Skeletal muscle satellite cell (primary cell): ENCODE data around the gene HNMT.
A peak's percentile ranks its signal among the peaks of the same experiment; 100 is the strongest.
"Not testable (repeated sequence)": the region's sequence is repeated elsewhere in the genome, so short reads cannot be mapped to it uniquely, and the experiment has no call there.

Experiments
- H3K27me3 ChIP-seq: 2 replicates; pipeline ENCODE4 v1.7.0; 2013; ENCODE audit warnings: low read length; ENCODE audit not compliant: control insufficient read depth, insufficient read depth
- H3K36me3 ChIP-seq: 2 replicates; pipeline ENCODE4 v1.7.0; 2013; ENCODE audit warnings: mild to moderate bottlenecking, control low read depth, low read length; ENCODE audit not compliant: insufficient read depth
- H3K4me1 ChIP-seq: 2 replicates; pipeline ENCODE4 v1.7.0; 2013; ENCODE audit warnings: low read length; ENCODE audit not compliant: control insufficient read depth, insufficient read depth
- H3K4me2 ChIP-seq: 2 replicates; pipeline ENCODE4 v1.7.0; 2013; ENCODE audit warnings: mild to moderate bottlenecking, low read length
- H3K4me3 ChIP-seq: 2 replicates; pipeline ENCODE4 v1.7.0; 2013; ENCODE audit warnings: low read length
- H3K9ac ChIP-seq: 2 replicates; pipeline ENCODE4 v1.7.0; 2013; ENCODE audit warnings: mild to moderate bottlenecking, low read depth, low read length, moderate library complexity
- H3K9me3 ChIP-seq: replicated peaks from 2 replicates; pipeline ENCODE4 v1.7.0; 2013; ENCODE audit warnings: mild to moderate bottlenecking, control low read depth, low read length

The HNMT gene

DNA sequence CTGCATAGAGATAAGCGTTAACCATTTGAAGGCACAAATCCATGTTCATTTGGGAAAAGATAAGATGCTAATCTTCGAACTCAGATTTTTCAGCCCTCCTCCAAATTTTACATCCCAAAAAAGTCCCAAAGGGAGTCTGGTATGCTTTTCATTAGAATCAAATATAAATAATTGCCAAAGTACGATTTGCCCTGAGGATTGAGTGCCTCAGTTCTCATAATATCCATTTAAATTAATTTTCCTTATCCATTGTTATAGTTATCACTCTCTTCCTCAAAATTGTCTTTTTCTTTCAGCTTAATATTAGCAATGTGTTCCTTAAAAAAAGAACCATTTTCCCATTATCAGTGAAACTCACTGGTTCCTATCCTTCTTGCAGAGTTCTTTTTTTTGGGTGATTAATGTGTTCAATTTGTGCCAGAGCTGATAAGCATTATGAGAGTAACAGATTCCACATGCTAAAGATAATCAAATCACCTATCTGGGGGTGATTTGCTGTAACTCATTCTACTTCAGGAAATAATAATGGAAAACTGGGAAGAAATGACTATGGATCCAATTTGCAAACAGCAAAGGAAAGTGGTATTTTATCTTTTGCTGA, 686 bp downstream of the HNMT start:
- peak overlapping the region; percentile 72 for H3K4me3 ChIP-seq
- H3K4me2 ChIP-seq: peak overlapping the region; percentile 84
- no peaks in the 10 kb centered on the region for H3K27me3 ChIP-seq
- H3K36me3 ChIP-seq: no peaks in the 10 kb centered on the region
- no peaks in the 10 kb centered on the region for H3K9me3 ChIP-seq
- peak overlapping the region; percentile 78 for H3K9ac ChIP-seq
- peaks cover 37% of the 10 kb centered on the region for H3K4me1 ChIP-seq

GRCh38 chr2:137966043-137966442, 1.8 kb downstream of the HNMT start:
- peak overlapping the region; percentile 20 for H3K4me3 ChIP-seq
- H3K4me1 ChIP-seq: peaks cover 33% of the 10 kb centered on the region
- no peaks in the 10 kb centered on the region for H3K27me3 ChIP-seq
- H3K36me3 ChIP-seq: no peaks in the 10 kb centered on the region
- H3K9me3 ChIP-seq: no peaks in the 10 kb centered on the region
- H3K9ac ChIP-seq: peak overlapping the region; percentile 78
- H3K4me2 ChIP-seq: peak overlapping the region; percentile 84

- Histone ChIP-seq H3K4me3 (no peak overlapping the region), H3K9me3 (no peaks in the 10 kb centered on the region), H3K9ac (no peak overlapping the region), H3K4me1 (peaks cover 33% of the 10 kb centered on the region), H3K27me3 (no peaks in the 10 kb centered on the region), H3K4me2 (no peak overlapping the region), H3K36me3 (no peaks in the 10 kb centered on the region)
These were observed 2.8 kb downstream of the HNMT start for GRCh38 chr2:137967042-137967441.

DNA sequence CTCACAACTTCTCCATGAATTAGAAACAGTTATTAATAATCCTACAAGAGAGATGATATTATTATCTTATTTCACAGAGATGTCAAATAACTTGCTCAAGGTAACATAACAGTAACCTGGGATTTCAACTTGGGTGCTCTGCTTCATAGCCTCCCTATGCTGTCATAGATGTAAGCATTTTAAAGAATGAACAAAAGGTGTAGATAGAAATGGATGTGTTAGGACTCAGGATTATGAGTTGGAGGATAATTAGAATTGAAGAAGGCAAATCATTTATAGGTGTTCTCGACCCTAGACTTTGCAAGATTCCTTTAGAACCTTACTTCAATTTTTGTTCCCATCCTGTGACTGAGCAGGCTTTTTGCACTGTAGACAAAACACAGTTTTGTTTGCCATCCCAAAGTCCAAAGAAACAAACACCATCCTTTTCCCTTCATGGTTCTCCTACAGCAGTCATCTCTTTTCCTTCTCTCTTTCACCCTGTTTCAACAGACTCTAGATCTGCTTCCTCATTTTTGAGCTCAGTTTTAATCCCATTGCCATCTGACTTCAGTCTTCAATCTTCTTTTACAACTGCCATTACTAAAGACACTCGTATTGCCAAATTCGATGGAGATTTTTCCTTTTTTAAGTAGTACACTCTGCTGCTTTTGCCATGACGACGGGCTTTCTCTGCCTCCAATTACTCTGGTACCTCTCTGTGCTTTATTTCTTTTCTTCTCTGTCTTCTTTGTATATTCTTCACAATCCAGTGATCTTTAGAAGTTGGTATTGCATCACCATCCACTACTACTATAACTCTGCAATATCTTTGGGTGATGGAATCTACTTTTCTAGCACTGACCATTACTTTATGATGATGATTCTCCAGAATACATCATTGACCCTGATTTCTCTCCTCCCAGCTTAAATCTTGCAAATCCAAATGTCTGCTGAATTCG, 4.5 kb downstream of the HNMT start:
- H3K4me1 ChIP-seq: peaks cover 28% of the 10 kb centered on the region
- no peak overlapping the region for H3K4me3 ChIP-seq
- H3K27me3 ChIP-seq: no peaks in the 10 kb centered on the region
- no peaks in the 10 kb centered on the region for H3K36me3 ChIP-seq
- peak overlapping the region; percentile 32 for H3K4me2 ChIP-seq
- no peaks in the 10 kb centered on the region for H3K9me3 ChIP-seq
- H3K9ac ChIP-seq: no peak overlapping the region

DNA sequence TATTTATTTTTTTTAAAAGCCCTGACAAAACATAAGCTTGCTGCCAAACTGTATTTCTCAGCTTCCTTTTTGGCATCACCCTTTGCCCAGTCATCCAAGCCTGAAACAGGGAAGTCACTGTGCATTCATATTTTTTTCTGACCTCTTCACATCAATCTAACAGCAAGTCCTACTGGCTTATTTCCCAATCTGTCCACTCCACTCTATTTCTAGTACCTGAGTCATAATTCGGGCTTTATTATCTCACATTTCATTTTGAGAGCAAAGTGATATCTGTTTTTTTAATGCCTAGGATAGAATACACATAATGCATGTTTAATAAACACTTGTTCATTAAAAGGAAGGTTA, 5.1 kb downstream of the HNMT start:
- H3K4me2 ChIP-seq: peak overlapping the region; percentile 32
- H3K36me3 ChIP-seq: no peaks in the 10 kb centered on the region
- no peaks in the 10 kb centered on the region for H3K9me3 ChIP-seq
- no peak overlapping the region for H3K9ac ChIP-seq
- peaks cover 22% of the 10 kb centered on the region for H3K4me1 ChIP-seq
- H3K27me3 ChIP-seq: no peaks in the 10 kb centered on the region
- no peak overlapping the region for H3K4me3 ChIP-seq

- no peaks in the 10 kb centered on the region for H3K36me3 ChIP-seq
- H3K4me1 ChIP-seq: peaks cover 18% of the 10 kb centered on the region
- no peak overlapping the region for H3K4me3 ChIP-seq
- H3K4me2 ChIP-seq: peak overlapping the region; percentile 12
- H3K9me3 ChIP-seq: no peaks in the 10 kb centered on the region
- H3K27me3 ChIP-seq: no peaks in the 10 kb centered on the region
- H3K9ac ChIP-seq: no peak overlapping the region
These were observed 5.6 kb downstream of the HNMT start for GRCh38 chr2:137969876-137970275.

DNA sequence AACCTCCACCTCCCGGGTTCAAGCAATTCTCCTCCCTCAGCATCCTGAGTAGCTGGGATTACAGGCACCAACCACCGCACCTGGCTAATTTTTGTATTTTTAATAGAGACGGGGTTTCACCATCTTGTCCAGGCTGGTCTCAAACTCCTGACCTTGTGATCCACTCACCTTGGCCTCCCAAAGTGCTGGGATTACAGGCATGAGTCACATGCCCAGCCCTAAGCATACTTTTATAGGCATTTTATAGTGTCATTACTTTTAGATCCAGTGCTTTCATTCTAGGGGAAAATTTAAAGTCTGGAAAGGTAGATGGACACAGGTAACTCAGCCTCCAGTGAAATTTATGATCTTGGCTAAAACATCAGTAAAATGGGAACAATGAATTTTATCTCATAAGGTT, 7.0 kb downstream of the HNMT start:
- H3K27me3 ChIP-seq, H3K4me2 ChIP-seq, H3K36me3 ChIP-seq, H3K9ac ChIP-seq, H3K4me3 ChIP-seq, H3K9me3 ChIP-seq: not testable (repeated sequence)
- peaks cover 16% of the 10 kb centered on the region for H3K4me1 ChIP-seq

DNA sequence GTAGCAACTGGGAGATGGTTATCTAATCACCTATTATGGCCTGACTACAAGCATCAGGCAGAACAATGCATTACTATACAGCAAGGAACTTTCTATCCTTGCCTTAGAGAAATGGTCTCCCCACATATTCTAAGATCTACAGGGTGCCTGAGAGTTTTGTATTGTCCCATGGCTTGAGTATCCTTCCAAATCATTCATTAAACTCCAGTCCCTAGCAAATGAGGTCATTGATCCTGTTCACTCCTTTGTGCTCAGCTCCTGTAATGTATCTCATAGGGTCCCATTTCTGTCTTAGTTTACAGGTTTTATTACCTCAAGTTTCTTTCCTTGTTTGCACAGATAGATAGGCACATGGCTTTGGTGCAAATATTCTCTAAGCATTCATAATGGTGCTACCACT, 9.0 kb downstream of the HNMT start:
- H3K4me2 ChIP-seq: no peak overlapping the region
- H3K9me3 ChIP-seq: no peaks in the 10 kb centered on the region
- no peaks in the 10 kb centered on the region for H3K27me3 ChIP-seq
- H3K4me3 ChIP-seq: no peak overlapping the region
- no peak overlapping the region for H3K9ac ChIP-seq
- peaks cover 15% of the 10 kb centered on the region for H3K4me1 ChIP-seq
- H3K36me3 ChIP-seq: no peaks in the 10 kb centered on the region

DNA sequence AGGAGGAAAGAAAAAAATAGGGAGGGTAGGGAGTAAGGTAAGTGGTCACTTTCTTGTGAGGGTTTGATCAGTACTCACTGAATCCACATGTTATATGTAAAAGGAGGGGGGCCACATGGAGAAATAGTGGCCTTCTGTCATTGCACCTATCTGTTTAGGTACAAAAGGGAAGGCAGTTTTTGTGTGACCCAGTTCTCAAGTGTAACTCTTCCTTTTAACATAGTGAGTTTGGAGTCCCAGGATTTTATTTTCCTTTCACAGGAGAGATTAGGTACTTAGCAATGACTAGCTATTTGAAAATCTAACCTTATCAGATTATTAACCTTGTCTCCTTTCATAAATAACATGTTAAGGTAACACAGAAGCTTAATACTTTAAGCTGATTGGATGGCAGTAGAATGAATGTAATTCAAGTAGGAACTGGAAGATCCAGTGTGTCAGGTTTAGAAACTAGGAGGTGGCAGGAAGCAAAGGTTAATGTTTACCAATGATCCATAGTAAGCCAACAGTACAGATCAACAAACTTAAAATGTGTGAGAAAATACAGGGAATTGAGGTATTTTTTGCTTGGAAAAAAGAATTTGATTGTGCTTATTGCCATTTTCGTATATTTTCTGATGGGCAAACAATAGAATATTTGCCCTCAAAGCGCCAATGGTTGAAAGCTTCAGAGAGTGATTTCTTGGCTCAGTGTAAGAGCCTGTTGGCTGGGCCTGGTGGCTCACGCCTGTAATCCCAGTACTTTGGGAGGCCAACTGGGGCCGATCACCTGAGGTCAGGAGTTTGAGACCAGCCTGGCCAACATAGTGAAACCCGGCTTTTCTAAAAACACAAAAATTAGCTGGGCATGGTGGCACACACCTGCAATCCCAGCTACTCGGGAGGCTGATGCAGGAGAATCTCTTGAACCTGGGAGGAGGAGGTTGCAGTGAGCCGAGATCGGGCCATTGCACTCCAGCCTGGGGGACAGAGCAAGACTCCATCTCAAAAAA, 11.3 kb downstream of the HNMT start:
- H3K9me3 ChIP-seq: no peaks in the 10 kb centered on the region
- H3K9ac ChIP-seq: no peak overlapping the region
- no peaks in the 10 kb centered on the region for H3K27me3 ChIP-seq
- H3K4me3 ChIP-seq: no peak overlapping the region
- H3K4me1 ChIP-seq: no peaks in the 10 kb centered on the region
- H3K4me2 ChIP-seq: no peak overlapping the region
- H3K36me3 ChIP-seq: no peaks in the 10 kb centered on the region

DNA sequence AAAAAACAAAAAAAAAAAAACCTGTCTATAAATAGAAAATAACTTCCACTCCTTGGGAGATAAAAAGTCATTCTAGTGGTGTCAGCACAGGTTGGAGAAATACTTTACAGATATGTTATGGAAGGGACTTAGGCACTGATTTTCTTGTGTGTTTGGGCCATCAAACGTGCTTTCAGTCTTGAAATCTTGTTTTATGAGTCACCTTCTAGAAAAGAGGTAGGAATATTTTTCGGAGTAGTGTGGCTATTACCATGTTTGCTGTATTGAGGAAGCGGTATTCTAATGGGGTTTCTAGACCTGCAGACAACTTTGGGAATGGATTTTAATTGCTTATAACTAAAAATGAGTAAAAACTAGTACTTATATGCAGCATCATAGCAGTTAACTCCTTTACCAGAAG, 12.0 kb downstream of the HNMT start:
- no peak overlapping the region for H3K4me2 ChIP-seq
- H3K4me3 ChIP-seq: no peak overlapping the region
- H3K27me3 ChIP-seq: no peaks in the 10 kb centered on the region
- H3K9ac ChIP-seq: no peak overlapping the region
- no peaks in the 10 kb centered on the region for H3K9me3 ChIP-seq
- no peaks in the 10 kb centered on the region for H3K36me3 ChIP-seq
- no peaks in the 10 kb centered on the region for H3K4me1 ChIP-seq

GRCh38 chr2:137977790-137978189, 13.5 kb downstream of the HNMT start:
- H3K9ac ChIP-seq: no peak overlapping the region
- no peaks in the 10 kb centered on the region for H3K36me3 ChIP-seq
- no peaks in the 10 kb centered on the region for H3K27me3 ChIP-seq
- no peaks in the 10 kb centered on the region for H3K4me1 ChIP-seq
- no peaks in the 10 kb centered on the region for H3K9me3 ChIP-seq
- no peak overlapping the region for H3K4me2 ChIP-seq
- H3K4me3 ChIP-seq: no peak overlapping the region
